Stimulated activated CD4-positive, alpha-beta T cell treated with anti-CD3 and anti-CD28 coated beads, TNF-alpha, amount 100 ng/mL, for 4 hours (primary cell): ENCODE measurements around the gene ADAMTSL1.

Source experiments
- DNase-seq, 3 experiments: peaks; one replicate each; pipeline ENCODE4 v3.0.0-alpha.2; 2020; ENCODE audit warnings: low read depth in 3 of 3

Gene ADAMTSL1

DNA sequence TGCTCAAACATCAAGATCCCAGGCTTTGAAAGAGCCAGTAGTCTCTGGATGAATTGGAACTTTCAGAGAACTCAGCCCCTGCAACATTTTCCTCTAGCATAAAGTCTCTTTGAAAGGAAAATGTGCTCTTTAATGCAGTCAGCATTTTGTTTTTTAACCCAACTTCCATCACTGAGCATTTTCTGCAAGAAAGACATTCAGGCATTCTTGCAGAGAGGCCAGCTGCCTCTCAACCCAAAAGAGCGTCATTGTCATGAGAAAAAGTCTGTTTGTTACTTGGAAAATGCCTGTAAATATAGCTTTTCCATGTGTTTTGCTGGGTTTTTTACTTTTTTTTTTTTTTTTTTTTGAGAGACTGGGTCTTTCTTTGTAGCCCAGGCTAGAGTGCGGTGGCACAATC lies 225.0 kb downstream of the ADAMTSL1 start:
- DNase-seq, result no peak

- no peak for DNase-seq
Measured at GRCh38 chr9:18699764-18700163, 225.8 kb downstream of the ADAMTSL1 start.

DNA sequence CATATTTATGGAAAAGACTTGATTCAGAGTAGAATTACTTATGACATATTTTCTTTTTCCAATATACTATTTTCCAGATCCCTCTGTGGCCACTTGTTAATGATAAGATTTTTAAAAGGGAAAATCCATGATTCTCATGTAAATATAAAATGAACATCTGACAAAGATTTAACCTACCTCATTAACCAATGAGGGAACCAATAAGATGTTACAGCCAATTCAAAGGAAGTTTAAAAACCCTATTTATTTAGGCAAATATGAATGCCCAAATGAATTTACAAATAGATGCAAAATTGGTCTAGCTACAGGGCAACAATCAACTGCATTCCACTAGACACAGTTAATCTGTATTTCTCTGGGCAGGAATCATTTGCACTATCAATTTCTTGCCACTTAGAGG lies 226.8 kb downstream of the ADAMTSL1 start:
- no peak for DNase-seq

- DNase-seq, result no peak
Measured at GRCh38 chr9:18703151-18703900, 229.4 kb downstream of the ADAMTSL1 start.

DNA sequence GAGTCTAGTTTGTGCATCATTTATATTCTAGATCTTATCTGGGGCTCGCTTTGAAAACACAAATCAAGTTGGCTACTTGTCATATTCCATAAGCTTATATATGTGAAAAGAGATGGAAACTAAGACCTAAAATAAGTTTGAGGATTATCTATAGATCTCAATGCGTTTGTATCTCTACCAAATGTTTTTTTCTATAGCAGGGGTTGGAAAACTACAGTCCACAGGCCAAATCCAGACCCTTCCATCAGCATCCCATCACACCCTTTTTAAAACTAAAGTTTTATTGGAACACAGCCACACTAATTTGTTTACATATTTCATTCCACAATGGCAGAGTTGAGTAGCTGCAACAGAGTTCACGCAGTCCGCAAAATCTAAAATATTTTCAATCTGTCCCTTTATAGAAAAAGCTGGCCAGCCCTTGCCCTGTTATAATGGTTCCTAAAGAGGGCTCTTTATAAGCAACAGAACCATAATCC lies 230.0 kb downstream of the ADAMTSL1 start:
- DNase-seq, result no peak

DNA sequence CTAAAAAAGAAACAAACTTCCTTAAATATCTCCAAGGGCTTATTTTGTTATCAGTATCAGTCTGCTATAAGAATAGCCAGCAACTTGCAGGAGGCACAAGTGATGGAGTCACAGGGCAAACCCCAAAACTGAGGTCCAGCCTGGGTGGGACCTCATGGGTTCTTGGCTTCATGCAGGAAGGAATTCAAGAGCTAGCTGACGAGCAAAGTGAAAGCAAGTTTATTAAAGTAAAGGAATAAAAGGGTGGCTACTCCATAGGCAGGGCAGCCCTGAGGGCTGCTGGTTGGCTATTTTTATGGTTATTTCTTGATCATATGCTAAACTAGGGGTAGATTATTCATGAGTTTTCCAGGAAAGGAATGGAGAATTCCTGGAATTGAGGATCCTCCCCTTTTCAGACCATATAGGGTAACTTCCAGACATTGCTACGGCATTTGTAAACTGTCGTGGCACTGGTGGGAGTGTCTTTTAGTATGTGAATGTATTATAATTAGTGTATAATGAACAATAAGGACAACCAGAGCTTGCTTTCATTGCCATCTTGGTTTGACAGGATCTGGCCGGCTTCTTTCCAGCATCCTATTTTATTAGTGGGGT lies 231.9 kb downstream of the ADAMTSL1 start:
- no peak for DNase-seq

DNA sequence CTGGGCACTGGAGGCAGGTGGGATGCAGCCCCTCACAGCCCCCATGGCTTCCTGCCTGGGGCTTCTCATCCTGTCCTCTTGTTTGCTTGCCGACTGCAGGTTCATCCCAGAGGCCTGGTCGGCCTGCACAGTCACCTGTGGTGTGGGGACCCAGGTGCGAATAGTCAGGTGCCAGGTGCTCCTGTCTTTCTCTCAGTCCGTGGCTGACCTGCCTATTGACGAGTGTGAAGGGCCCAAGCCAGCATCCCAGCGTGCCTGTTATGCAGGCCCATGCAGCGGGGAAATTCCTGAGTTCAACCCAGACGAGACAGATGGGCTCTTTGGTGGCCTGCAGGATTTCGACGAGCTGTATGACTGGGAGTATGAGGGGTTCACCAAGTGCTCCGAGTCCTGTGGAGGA lies 232.7 kb downstream of the ADAMTSL1 start:
- DNase-seq, result no peak

DNA sequence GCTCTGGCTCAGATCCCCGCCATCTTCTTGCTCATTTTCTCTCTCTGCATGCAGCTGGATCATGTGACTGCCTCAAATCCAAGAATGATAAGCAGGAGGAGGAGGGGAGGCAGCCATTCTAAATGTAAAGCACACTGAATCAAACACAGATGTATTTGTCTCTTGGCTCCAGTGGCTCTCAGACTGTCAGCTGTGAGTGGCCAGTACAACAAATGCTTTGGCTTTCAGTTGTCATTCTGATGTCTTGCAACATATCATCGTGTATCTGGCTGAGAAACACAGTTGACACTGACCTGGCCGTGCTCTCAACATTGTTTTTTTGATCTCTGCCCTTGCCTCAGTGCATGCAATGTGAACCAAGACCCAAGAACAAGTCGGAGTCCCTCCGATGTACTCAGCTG lies 233.1 kb downstream of the ADAMTSL1 start:
- no peak for DNase-seq

- no peak for DNase-seq
Measured at GRCh38 chr9:18707489-18708205, 233.7 kb downstream of the ADAMTSL1 start.

DNA sequence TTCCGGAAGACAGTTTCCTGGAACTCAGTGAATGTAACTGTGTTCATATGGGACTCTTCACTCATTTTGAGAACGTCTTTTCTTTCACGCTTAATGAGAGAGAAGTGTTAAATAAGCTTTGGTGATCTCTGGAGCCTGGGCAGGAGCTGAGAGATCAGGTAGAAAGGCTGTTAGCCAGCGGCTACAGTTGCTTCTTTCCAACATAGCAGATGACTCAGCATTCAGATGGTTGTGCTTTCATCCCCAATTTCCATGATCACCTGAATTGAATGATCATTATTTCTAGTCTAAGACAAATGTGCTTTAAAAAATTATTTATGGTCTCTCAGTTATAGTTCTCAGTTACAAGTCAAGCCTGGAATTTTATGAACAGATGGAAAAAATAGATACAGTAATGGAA lies 234.5 kb downstream of the ADAMTSL1 start:
- no peak for DNase-seq

GRCh38 chr9:18710065-18710464 lies 236.1 kb downstream of the ADAMTSL1 start:
- DNase-seq, result no peak

DNA sequence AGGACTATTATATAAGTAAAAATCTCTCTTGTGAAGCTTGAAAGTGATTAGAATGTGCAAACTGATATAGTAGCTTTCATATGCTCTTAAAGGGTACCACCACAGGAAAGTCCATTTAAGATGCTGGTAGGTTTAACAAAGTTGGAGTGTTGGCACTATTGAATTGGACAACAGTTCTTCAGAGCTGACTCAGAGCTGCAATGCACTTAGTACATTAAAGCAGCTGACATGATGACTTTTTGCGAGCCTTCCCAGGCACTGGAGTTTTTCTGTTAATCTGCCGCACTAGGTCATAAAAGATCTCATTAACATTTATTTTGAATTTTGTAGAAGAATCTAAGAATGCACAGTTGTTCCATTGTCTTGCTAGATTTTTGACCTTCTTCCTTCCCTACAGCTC lies 243.8 kb downstream of the ADAMTSL1 start:
- DNase-seq, result no peak

- DNase-seq, result no peak
Measured at GRCh38 chr9:18718393-18718792, 244.4 kb downstream of the ADAMTSL1 start.

DNA sequence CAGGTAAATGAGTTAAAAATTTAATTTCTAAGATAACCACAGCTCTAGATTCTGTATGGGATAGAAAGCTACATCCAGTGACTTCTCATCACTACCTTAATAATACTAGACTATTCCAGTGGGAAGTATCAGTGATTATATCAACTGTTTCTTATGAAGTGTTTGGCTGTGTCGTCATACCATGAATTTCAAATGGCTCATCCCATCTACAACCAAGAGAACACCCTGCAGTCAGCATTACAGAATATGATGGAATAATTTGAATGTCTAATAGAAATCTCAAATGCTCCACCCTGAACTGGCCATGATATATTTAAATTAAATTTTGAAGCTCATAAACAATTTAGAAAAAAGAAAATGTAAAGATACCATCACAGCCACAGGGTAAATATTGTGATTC lies 245.0 kb downstream of the ADAMTSL1 start:
- DNase-seq, result no peak

DNA sequence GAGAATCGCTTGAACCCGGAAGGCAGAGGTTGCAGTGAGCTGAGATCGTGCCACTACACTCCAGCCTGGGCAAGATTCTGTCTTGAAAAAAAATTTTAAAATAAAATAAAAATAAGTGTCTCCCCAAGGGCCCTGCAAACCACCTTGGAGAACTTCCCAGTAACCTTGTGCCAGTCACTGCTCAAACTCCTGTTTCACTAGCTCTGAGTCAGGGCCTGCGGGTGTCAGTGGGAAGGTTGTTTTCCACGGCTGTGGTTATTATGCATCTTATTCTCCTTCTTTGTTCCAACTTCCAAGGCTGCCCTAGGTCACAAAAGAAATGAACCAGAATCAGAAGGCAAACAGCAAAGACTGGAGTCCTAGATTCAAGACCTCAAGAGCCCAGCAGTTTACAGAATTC lies 246.7 kb downstream of the ADAMTSL1 start:
- no peak for DNase-seq

DNA sequence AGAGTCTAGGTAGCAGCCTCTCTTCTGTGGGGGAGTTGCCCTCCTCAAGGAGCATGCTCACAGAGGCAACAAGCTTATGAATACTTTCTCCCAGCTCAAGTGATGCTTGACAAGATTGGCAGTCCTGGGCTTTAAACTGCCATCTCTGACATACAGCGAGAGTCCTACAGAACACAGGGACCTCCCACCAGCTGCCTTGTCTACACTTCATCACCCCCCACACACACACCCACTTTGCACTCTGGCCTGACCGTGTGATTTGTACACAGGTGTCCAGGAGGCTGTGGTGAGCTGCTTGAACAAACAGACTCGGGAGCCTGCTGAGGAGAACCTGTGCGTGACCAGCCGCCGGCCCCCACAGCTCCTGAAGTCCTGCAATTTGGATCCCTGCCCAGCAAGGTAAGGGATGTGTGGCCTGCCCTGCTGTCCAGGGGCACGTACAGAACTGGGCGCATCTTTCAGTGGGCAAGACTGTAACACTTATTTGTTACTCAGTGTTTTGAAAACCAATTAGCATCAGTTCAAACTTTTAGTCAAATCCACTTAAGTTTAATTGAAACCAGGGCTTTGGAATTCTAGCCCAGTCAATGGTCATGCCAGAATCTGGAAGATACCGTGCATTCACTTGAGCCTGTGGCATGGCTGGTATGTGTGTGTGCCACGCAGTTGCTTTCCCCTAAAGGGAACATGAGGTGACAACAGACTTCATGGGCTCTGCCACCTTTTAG lies 247.5 kb downstream of the ADAMTSL1 start:
- DNase-seq, result no peak

- no peak for DNase-seq
Measured at GRCh38 chr9:18721995-18722310, 248.0 kb downstream of the ADAMTSL1 start.

DNA sequence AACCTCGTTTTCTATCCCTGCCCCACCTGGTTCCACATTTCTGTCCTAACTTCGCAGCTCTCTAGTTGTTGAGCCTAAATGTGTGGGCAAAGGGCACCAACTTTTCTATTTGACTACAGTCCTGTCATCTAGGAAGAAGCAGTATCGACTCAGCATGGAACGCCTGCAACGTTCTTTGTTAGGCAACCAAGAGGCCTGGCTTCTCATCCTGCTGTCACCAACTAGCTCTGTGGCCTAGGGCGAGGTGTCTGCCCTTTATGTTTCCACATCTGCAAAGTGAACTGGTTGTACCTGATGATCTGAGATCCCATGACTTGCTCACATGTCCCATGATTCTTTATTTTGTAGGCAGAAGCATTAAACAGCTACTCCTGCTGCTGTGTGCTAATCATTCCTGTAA lies 248.9 kb downstream of the ADAMTSL1 start:
- DNase-seq, result no peak

DNA sequence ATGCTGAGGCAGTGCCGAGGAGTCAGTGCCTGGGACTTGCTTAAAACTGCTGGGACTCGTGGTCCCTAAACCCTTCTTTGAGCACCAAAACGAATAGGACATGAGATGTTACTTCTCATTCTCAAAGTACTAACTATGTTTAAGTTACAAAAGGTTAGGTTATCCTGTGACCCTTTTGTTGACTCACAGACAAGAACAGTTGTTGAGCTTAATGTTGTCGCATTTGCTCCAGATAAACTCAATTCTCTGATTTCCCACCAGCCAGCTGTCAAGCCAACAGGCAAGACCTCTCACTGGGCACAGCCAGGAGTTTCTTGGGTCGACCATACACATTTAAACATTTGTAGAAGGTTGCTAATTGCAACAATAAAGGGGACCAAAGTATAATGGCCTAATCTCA lies 249.4 kb downstream of the ADAMTSL1 start:
- no peak for DNase-seq

GRCh38 chr9:18726546-18726945 lies 252.6 kb downstream of the ADAMTSL1 start:
- DNase-seq, result no peak

GRCh38 chr9:18727904-18728303 lies 254.0 kb downstream of the ADAMTSL1 start:
- no peak for DNase-seq

DNA sequence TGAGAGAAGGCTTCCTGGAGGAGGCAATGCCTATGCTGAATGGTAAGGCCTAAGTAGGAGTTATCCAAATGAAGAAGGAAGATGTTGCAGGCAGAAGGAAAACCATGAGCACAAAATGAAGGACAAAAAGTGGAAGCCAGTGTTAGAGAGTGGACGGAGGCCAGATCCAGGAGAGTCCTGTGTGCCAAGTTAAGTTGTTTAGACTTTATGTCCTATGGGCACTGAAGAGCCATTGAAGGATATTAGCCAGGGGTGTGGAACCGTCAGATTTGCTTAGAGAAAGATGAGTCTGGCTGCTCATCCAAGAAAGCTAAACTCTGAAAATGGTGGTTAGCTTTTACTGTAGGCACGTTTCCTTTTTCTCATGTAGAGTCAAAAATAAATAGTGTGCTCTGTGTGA lies 254.7 kb downstream of the ADAMTSL1 start:
- no peak for DNase-seq
